ENCODE data around the gene PALLD.
"Not testable (repeated sequence)": the region's sequence is repeated elsewhere in the genome, so short reads cannot be mapped to it uniquely, and the experiment has no call there.

The PALLD gene

DNA sequence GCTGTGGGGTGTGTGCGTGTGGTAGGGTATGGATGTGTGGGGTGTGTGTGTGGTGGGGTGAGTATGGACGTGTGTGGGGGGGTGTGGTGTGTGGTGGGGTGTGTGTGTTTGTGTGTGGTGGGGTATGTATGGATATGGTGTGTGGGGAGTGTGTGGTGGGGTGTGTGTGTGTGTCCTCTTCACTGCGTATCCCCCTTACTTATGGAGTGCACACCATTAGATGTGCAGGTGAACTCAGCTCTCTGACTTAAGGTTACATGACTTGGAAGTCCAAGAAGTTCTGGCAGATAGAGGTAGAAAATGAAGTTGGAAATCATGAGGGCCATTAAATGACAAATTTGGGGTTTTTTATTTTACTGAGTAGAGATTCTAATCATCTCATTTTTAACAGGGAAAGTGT lies 182.5 kb downstream of the PALLD start:
- FAIRE-seq, result no peak

- no peak for FAIRE-seq
Measured at GRCh38 chr4:168679819-168680218, 183.0 kb downstream of the PALLD start.

DNA sequence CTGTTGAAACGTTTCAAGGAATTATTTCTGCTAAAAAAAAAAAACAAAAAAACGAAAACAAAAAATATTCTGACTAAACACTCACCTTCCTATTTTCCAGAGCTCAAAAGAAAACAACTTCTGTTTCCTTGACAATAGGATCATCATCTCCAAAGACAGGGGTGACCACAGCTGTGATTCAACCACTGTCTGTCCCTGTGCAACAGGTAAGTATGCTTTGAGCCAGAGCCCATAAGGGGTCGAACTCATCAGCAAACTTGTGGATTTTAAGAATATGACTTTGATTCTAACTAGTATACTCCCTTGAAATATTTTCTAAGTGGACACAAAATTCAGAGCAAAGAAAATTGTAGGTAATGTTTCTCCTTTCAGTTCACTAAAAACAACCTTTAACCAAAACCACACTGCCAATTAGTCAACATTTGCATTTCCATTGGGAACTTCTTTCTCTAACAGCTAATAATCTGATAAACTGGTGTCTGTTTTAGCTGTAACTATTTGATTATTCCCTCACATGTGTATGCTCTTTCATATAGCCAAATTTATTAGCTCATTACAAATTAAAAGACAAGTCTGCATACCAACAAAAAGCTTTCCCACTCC lies 186.1 kb downstream of the PALLD start:
- FAIRE-seq, result no peak

DNA sequence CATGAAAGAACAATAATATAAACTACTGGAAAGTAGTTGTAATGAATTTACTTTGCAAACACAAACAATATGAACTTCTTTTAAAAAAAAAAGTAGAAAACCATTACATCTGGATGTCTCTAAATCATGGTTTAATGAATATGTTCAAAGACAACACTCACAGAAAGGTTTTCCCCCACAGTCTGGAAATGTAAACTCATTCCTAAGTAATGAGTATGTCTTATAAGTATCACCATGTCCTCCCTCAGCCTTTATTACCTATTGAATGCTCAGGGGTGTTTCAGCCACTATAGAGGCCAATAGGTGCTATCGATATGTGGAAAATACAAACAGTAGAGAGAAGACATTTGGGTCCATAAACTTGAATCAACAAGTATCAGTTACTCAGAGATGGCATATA lies 186.7 kb downstream of the PALLD start:
- no peak for FAIRE-seq

GRCh38 chr4:168685136-168685809 lies 188.4 kb downstream of the PALLD start:
- no peak for FAIRE-seq

- FAIRE-seq, result no peak
Measured at GRCh38 chr4:168688584-168688983, 191.7 kb downstream of the PALLD start.

DNA sequence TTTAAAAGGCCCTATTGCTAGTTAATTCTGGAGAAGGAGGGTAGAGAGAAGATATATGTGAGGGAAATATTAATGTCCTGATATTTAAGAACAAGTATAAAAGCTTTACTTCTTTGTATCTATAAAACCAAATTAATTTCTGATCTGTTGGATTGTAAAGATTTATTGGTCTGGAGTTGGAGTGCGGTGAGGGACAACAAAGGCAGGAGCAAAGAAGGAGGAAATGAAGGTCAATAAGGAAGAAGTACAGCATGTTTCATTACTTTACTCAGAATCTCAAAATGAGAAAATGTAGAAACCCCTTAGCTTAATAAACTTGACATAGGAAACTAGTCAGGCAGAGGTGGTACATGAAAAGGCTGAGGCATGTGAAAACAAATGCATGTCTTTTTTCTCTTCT lies 192.9 kb downstream of the PALLD start:
- no peak for FAIRE-seq

- FAIRE-seq, result no peak
Measured at GRCh38 chr4:168690199-168690598, 193.3 kb downstream of the PALLD start.

DNA sequence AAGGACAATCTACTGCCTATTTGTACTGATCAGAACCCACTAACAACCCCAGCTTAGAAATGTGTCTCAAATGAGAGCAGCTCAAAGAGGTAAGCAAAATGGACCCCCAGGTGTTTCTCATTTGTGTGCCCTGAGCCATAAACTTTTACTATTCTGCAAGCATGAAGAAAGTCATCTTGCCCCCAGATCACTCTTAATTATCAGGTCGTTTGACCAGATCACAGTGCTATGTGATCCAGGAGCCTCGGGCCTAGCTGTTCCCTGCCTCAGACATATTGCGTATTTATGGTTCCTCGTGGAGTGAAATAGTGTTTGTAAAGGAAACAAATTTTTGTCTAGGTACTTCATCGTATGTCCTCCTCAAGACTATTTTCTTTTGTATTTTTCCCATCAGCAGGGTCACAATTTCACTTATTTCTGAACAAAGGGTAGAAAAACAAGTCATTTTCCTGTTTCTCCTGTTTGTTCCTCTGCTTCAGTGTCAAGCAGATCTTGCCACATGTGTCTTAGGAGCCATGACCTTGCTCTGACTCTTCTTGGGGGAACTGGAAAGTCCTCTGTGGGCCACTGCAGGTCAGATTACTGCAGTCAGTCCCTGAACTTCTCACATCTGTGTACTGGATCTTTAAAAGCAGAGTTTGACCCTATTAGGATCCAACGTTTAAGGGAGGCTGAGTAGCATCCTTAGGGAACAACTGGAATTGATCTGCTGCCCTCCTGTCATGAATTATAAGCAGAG lies 194.9 kb downstream of the PALLD start:
- no peak for FAIRE-seq

GRCh38 chr4:168693750-168694490 lies 197.1 kb downstream of the PALLD start:
- no peak for FAIRE-seq

- no peak for FAIRE-seq
Measured at GRCh38 chr4:168694667-168695066, 197.8 kb downstream of the PALLD start.

- no peak for FAIRE-seq
Measured at GRCh38 chr4:168695288-168695687, 198.4 kb downstream of the PALLD start.

GRCh38 chr4:168696280-168696679 lies 199.4 kb downstream of the PALLD start:
- no peak for FAIRE-seq

DNA sequence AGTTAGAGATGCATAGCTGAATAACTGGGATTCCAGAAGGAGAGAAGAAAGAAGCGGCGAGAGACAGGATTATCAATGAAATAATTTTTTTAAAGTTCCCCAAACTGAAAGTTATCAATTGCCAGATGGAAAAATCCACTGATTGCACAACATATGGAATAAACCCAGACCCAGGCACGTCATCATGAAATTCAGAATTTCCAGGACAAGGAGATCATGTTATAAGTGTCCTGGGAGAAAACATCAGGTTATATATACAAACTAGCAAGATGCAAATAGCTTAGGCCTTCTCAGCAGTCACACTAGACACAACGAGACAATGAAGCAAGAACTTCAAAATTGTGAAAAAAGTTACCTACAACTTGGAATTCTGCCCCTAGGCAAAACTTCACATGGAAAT lies 200.0 kb downstream of the PALLD start:
- FAIRE-seq, result no peak

GRCh38 chr4:168699224-168699878 lies 202.5 kb downstream of the PALLD start:
- no peak for FAIRE-seq

- no peak for FAIRE-seq
Measured at GRCh38 chr4:168701061-168701460, 204.2 kb downstream of the PALLD start.

GRCh38 chr4:168702581-168703087 lies 205.8 kb downstream of the PALLD start:
- not testable (repeated sequence) for FAIRE-seq

DNA sequence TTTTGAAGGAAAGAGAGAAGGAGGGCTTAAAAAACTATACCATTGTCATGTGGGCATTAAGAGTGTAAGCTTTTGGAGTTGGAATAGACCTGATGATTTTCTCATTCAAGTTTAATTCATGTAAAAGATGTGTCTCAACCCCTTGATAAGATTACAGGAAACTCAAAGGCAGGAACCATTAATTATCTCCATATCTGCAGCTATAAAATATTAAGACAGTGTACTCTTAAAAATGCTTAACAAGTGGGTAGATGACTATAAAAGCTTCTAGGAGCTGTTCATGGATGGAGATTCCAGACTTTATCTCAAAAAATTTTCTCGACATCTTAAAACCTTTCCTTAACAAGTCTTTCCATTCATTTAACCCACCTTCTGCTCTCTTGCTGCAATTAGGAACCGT lies 208.3 kb downstream of the PALLD start:
- FAIRE-seq, result no peak

- FAIRE-seq, result no peak
Measured at GRCh38 chr4:168707205-168707604, 210.4 kb downstream of the PALLD start.

DNA sequence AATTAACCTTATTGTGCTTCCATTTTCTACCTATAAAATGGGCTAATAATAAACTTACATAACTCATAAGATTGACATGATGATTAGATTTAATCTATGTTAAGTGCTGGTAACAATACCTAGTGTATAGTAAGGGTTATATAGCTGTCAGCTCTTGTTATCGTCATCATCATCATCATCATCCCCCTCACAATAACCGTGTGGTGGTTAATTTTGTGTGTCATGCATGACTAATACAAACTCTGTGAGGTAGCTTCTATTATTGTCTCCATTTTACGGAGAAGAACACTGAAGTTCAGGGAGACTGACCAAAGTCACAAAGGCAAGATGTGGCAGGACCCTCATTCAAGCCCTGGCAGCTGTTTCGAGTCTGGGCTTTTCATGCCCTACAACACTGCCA lies 211.3 kb downstream of the PALLD start:
- FAIRE-seq, result no peak

DNA sequence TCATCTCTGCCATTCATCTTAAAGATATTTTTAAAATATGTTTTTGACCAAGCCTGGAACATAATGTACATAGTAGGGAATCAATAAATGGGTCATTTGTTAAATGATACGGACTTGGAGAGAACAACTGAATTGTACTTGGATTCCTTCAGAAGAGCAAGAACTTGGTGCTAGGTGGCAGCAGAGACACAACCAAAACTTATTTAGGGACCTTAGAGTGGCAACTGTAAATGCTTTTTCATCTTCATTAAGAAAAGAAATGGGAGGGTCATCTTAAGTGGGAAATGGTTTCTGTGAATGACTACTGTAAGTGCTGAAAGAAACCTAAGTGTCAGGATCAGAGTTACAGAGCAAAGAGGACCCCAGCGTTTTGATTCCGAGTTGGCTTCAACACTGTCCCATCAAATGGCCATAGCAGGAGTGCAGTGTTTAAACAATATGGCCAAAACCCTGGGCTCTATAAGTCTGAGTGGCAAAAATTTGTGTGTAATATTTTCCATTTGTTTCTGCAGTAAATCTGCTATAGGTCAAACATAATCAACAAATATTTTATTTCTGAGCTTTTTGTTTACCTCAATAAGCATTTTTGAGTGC lies 213.6 kb downstream of the PALLD start:
- peak; percentile 94 for FAIRE-seq
